MM.1S (cell line): ENCODE measurements around the gene ITPRID1.

ENCODE experiments used
- EZH2 ChIP-seq: fragments of 300-600 bp; sonication (generic); optimal IDR thresholded peaks from 2 replicates; pipeline ENCODE3; 2017; ENCODE audit warnings: low read depth, mild to moderate bottlenecking, antibody characterized with exemption, low read length, mixed read lengths
- TF ChIP-seq, protein P1 (sequence below): fragments of 300-600 bp; sonication (generic); IDR thresholded peaks from 2 replicates; pipeline ENCODE4 v1.5.1; 2016; ENCODE audit warnings: antibody characterized with exemption, low read length, mixed read lengths

GRCh38 chr7:31683445-31684225 is 169.7 kb downstream of the ITPRID1 start:
- TF ChIP-seq EZH2 = no peak
- TF ChIP-seq, protein P1, sequence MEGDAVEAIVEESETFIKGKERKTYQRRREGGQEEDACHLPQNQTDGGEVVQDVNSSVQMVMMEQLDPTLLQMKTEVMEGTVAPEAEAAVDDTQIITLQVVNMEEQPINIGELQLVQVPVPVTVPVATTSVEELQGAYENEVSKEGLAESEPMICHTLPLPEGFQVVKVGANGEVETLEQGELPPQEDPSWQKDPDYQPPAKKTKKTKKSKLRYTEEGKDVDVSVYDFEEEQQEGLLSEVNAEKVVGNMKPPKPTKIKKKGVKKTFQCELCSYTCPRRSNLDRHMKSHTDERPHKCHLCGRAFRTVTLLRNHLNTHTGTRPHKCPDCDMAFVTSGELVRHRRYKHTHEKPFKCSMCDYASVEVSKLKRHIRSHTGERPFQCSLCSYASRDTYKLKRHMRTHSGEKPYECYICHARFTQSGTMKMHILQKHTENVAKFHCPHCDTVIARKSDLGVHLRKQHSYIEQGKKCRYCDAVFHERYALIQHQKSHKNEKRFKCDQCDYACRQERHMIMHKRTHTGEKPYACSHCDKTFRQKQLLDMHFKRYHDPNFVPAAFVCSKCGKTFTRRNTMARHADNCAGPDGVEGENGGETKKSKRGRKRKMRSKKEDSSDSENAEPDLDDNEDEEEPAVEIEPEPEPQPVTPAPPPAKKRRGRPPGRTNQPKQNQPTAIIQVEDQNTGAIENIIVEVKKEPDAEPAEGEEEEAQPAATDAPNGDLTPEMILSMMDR = no peak
